HG02870 (cell line): ENCODE data around the gene BUD13.

Experiments used
- ATAC-seq: cut with Tn5 transposase; IDR thresholded peaks from one replicate; pipeline ENCODE4 v1.9.1; 2021; ENCODE audit warnings: mild to moderate bottlenecking, moderate library complexity; ENCODE audit not compliant: unreplicated experiment

The BUD13 gene

GRCh38 chr11:116720895-116721294 is 51.9 kb downstream of the BUD13 start:
- no peak for ATAC-seq

- no peak for ATAC-seq
These were observed 53.8 kb downstream of the BUD13 start for GRCh38 chr11:116718955-116719501.

GRCh38 chr11:116716621-116717020 is 56.2 kb downstream of the BUD13 start:
- ATAC-seq = no peak

- no peak for ATAC-seq
These were observed 57.4 kb downstream of the BUD13 start for GRCh38 chr11:116715383-116715782.

GRCh38 chr11:116714902-116715301 is 57.9 kb downstream of the BUD13 start:
- no peak for ATAC-seq

- ATAC-seq = no peak
These were observed 60.4 kb downstream of the BUD13 start for GRCh38 chr11:116712428-116712827.

GRCh38 chr11:116710762-116711161 is 62.0 kb downstream of the BUD13 start:
- ATAC-seq = no peak

- ATAC-seq = no peak
These were observed 62.6 kb downstream of the BUD13 start for GRCh38 chr11:116710001-116710674.

- ATAC-seq = no peak
These were observed 65.0 kb downstream of the BUD13 start for GRCh38 chr11:116707746-116708145.

GRCh38 chr11:116707161-116707629 is 65.6 kb downstream of the BUD13 start:
- ATAC-seq = no peak

- no peak for ATAC-seq
These were observed 69.4 kb downstream of the BUD13 start for GRCh38 chr11:116703421-116703820.

GRCh38 chr11:116702772-116703385 is 69.9 kb downstream of the BUD13 start:
- ATAC-seq = no peak

GRCh38 chr11:116701876-116702275 is 70.9 kb downstream of the BUD13 start:
- no peak for ATAC-seq

- no peak for ATAC-seq
These were observed 71.4 kb downstream of the BUD13 start for GRCh38 chr11:116701297-116701801.

GRCh38 chr11:116700586-116701220 is 72.1 kb downstream of the BUD13 start:
- no peak for ATAC-seq
